HCT116 (cell line): ENCODE results near the gene OR5H14. TPM values are rescaled to one million over a fixed set of nuclear protein-coding genes. Genes with fewer than 3 reads are reported as not detected.
"Not testable (repeated sequence)": the region's sequence is repeated elsewhere in the genome, so short reads cannot be mapped to it uniquely, and the experiment has no call there.

Source experiments
- ATAC-seq: fragments of 200-7000 bp; cut with Tn5 transposase; 2 replicates; pipeline ENCODE4 v1.9.1; 2020; ENCODE audit warnings: mild to moderate bottlenecking, moderate library complexity
- BruUV-seq: library from RNA; stranded (reverse); fragments of 400-500 nt; replicated peaks from 2 replicates; lab custom pipeline; 2021; lab: Mats Ljungman, UMichigan
- CTCF ChIA-PET: fragments of 300-600 bp; sonication (Branson Sonifier 250); formaldehyde crosslinking; loops from one replicate; lab custom pipeline; 2021; ENCODE audit warnings: antibody characterized with exemption; lab: Charles Lee
- POLR2A ChIA-PET: fragments of 300-600, 350-600 bp; sonication (Branson Sonifier 250); formaldehyde crosslinking; loops from one replicate; lab custom pipeline; 2021; ENCODE audit warnings: antibody characterized with exemption; lab: Charles Lee
- RAD21 ChIA-PET, 2 experiments: fragments of 300-600 bp; sonication (Branson Sonifier 250); formaldehyde crosslinking; loops; one replicate each; lab custom pipeline; 2023; ENCODE audit warnings: low total read pairs in 2 of 2; ENCODE audit not compliant: uncharacterized antibody in 2 of 2, unreplicated experiment in 2 of 2, low non-redundant PET in 1 of 2; lab: Charles Lee
- DNase-seq: peaks from one replicate; pipeline ENCODE4 v3.0.0-alpha.2; 2010; ENCODE audit warnings: low read depth, low spot score
- H2AFZ ChIP-seq: fragments of 200-600 bp; shearing (Covaris generic), sonication (generic); 2 replicates; pipeline ENCODE4 v1.6.1; 2017; ENCODE audit warnings: low read depth, mixed run types, mixed read lengths, antibody characterized with exemption, low read length; ENCODE audit not compliant: poor library complexity, severe bottlenecking
- H3K27ac ChIP-seq: 2 replicates; pipeline ENCODE4 v1.5.1; 2012; ENCODE audit warnings: low read depth, low read length
- H3K27me3 ChIP-seq: fragments of 200-600 bp; sonication (generic); 2 replicates; pipeline ENCODE4 v1.6.1; 2016; ENCODE audit warnings: mixed run types, low read length, mixed read lengths; ENCODE audit not compliant: insufficient read depth
- H3K36me3 ChIP-seq, 2 experiments: fragments of 200-500 bp in 1 of 2; fragments of 200-600 bp in 1 of 2; sonication (Bioruptor generic) in 1 of 2; sonication (generic) in 1 of 2; 2 replicates each; pipeline versions ENCODE4 v1.5.1 to v1.6.1; 2014 to 2016; ENCODE audit warnings: low read length in 2 of 2, inconsistent platforms in 1 of 2, mixed read lengths in 1 of 2, mixed run types in 1 of 2; ENCODE audit not compliant: insufficient read depth in 2 of 2, control insufficient read depth in 1 of 2
- H3K4me1 ChIP-seq, 2 experiments: fragments of 200-600 bp in 1 of 2; sonication (generic) in 1 of 2; 2 replicates each; pipeline versions ENCODE4 v1.5.1 to v1.6.1; 2012 to 2017; ENCODE audit warnings: low read length in 2 of 2, inconsistent platforms in 1 of 2, mild to moderate bottlenecking in 1 of 2, mixed read lengths in 1 of 2, mixed run types in 1 of 2, moderate library complexity in 1 of 2; ENCODE audit not compliant: insufficient read depth in 2 of 2, control insufficient read depth in 1 of 2
- H3K4me2 ChIP-seq: fragments of 200-600 bp; sonication (generic); 2 replicates; pipeline ENCODE4 v1.6.1; 2017; ENCODE audit warnings: mixed run types, low read length, mixed read lengths
- H3K4me3 ChIP-seq, 2 experiments: fragments of 200-600 bp in 1 of 2; sonication (generic) in 1 of 2; replicated peaks in 1 of 2; 2 replicates each; pipeline ENCODE4 v1.5.1; 2011 to 2016; ENCODE audit warnings: low read length in 2 of 2, control low read depth in 1 of 2, low read depth in 1 of 2, mild to moderate bottlenecking in 1 of 2, mixed read lengths in 1 of 2, mixed run types in 1 of 2
- H3K79me2 ChIP-seq: fragments of 200-600 bp; sonication (generic); 2 replicates; pipeline ENCODE4 v1.6.1; 2017; ENCODE audit warnings: mild to moderate bottlenecking, mixed run types, low read length, moderate library complexity, mixed read lengths; ENCODE audit not compliant: insufficient read depth
- H3K9ac ChIP-seq: fragments of 200-600 bp; sonication (generic); 2 replicates; pipeline ENCODE4 v1.6.1; 2016; ENCODE audit warnings: low read length, mixed read lengths
- H3K9me2 ChIP-seq: fragments of 200-600 bp; sonication (generic), shearing (Covaris generic); 2 replicates; pipeline ENCODE4 v1.6.1; 2017; ENCODE audit warnings: mixed run types, mild to moderate bottlenecking, moderate library complexity; ENCODE audit not compliant: insufficient read depth
- H3K9me3 ChIP-seq, 2 experiments: fragments of 200-500 bp in 1 of 2; fragments of 200-600 bp in 1 of 2; sonication (Bioruptor generic) in 1 of 2; sonication (generic) in 1 of 2; 2 replicates each; pipeline ENCODE4 v1.6.1; 2014 to 2017; ENCODE audit warnings: low read length in 2 of 2, mixed read lengths in 2 of 2, inconsistent platforms in 1 of 2, low read depth in 1 of 2, mild to moderate bottlenecking in 1 of 2, mixed run types in 1 of 2, moderate library complexity in 1 of 2; ENCODE audit not compliant: control insufficient read depth in 1 of 2, insufficient read depth in 1 of 2
- H4K20me1 ChIP-seq: fragments of 200-600 bp; sonication (generic), shearing (Covaris generic); 2 replicates; pipeline ENCODE4 v1.6.1; 2017; ENCODE audit warnings: mixed run types, mild to moderate bottlenecking, moderate library complexity; ENCODE audit not compliant: insufficient read depth
- ELF1 ChIP-seq: IDR thresholded peaks from 2 replicates; pipeline ENCODE4 v1.6.1; 2012; ENCODE audit warnings: low read depth, borderline replicate concordance
- EZH2 ChIP-seq: fragments of 200-600 bp; sonication (generic); IDR thresholded peaks from 2 replicates; pipeline ENCODE4 v1.6.1; 2017; ENCODE audit warnings: antibody characterized with exemption, mixed run types
- JUND ChIP-seq: IDR thresholded peaks from 2 replicates; pipeline ENCODE4 v1.6.1; 2012
- POLR2A ChIP-seq: IDR thresholded peaks from 2 replicates; pipeline ENCODE4 v1.7.0; 2011; ENCODE audit warnings: borderline replicate concordance; ENCODE audit not compliant: insufficient read depth, insufficient read length; ENCODE audit errors: extremely low read depth
- SRF ChIP-seq: IDR thresholded peaks from 2 replicates; pipeline ENCODE4 v1.6.1; 2012; ENCODE audit warnings: low read depth
- TCF7L2 ChIP-seq: IDR thresholded peaks from 2 replicates; pipeline ENCODE4 v1.7.0; 2011; ENCODE audit warnings: borderline replicate concordance, inconsistent platforms; ENCODE audit not compliant: insufficient read depth, insufficient read length; ENCODE audit errors: extremely low read depth
- intact Hi-C: fragments of 100-400 bp; cut with micrococcal nuclease; formaldehyde crosslinking; loops from 2 replicates; pipeline ENCODE4 v1.10.0; 2022
- total RNA-seq: library from RNA; stranded (reverse); gene quantifications from one replicate; pipeline ENCODE4 v1.2.1, GENCODE V29; 2021; ENCODE audit not compliant: unreplicated experiment
- TF ChIP-seq, protein P1 (sequence below): IDR thresholded peaks from 2 replicates; pipeline ENCODE4 v1.6.1; 2012; ENCODE audit warnings: low read depth
- TF ChIP-seq, protein P2 (sequence below), 3 experiments: fragments of 200-600 bp in 1 of 3; sonication (generic) in 1 of 3; IDR thresholded peaks in 2 of 3; conservative IDR thresholded peaks in 1 of 3; 2 replicates each; pipeline ENCODE4 v1.5.1; 2012 to 2017; ENCODE audit warnings: low read depth in 2 of 3, low read length in 2 of 3, antibody characterized with exemption in 1 of 3, borderline replicate concordance in 1 of 3, control low read depth in 1 of 3, mild to moderate bottlenecking in 1 of 3, mixed read lengths in 1 of 3, mixed run types in 1 of 3, moderate library complexity in 1 of 3; ENCODE audit not compliant: insufficient read depth in 1 of 3

The OR5H14 gene
- total RNA-seq, 1 experiment from 2014 or later, result not detected

DNA sequence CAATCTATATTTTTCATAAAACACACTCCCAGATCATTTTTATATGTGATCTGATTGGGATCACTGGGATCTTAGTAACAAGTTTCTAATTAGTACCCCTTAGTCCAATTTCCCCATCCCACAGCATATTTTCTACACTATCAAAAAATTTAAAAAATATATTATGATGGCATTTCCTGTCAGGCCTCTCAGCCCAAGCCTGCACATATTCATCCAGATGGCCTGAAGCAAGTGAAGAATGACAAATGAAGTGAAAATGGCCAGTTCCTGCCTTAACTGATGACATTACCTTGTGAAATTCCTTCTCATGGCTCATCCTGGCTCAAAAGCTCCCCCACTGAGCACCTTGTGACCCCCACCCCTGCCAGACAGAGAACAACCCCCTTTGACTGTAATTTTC is 43.6 kb downstream of the OR5H14 start:
- H3K9me3 ChIP-seq, CTCF ChIA-PET, H3K27me3 ChIP-seq, H3K79me2 ChIP-seq, intact Hi-C loops, H3K9ac ChIP-seq, H2AFZ ChIP-seq, H3K27ac ChIP-seq, H4K20me1 ChIP-seq, H3K9me2 ChIP-seq, H3K4me3 ChIP-seq, H3K4me2 ChIP-seq, ATAC-seq, RAD21 ChIA-PET, BruUV-seq, H3K4me1 ChIP-seq, H3K36me3 ChIP-seq, DNase-seq, POLR2A ChIA-PET: not testable (repeated sequence)

DNA sequence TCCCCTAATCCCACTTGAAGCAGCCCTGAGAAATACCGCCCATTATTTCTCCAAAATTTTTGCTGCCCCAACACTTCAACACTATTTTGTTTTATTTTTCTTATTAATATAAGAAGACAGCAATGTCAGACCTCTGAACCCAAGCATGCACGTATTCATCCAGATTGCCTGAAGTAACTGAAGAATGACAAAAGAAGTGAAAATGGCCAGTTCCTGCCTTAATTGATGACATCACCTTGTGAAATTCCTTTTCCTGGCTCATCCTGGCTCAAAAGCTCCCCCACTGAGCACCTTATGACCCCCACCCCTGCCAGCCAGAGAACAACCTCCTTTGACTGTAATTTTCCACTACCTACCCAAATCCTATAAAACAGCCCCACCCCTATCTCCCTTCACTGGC is 49.0 kb downstream of the OR5H14 start:
- H3K36me3 ChIP-seq, POLR2A ChIA-PET, RAD21 ChIA-PET, BruUV-seq, H3K27ac ChIP-seq, H3K79me2 ChIP-seq, H3K9me2 ChIP-seq, H2AFZ ChIP-seq, intact Hi-C loops, H3K4me1 ChIP-seq, CTCF ChIA-PET, H4K20me1 ChIP-seq, H3K4me2 ChIP-seq, H3K4me3 ChIP-seq, ATAC-seq, DNase-seq, H3K9ac ChIP-seq, H3K9me3 ChIP-seq, H3K27me3 ChIP-seq: not testable (repeated sequence)

DNA sequence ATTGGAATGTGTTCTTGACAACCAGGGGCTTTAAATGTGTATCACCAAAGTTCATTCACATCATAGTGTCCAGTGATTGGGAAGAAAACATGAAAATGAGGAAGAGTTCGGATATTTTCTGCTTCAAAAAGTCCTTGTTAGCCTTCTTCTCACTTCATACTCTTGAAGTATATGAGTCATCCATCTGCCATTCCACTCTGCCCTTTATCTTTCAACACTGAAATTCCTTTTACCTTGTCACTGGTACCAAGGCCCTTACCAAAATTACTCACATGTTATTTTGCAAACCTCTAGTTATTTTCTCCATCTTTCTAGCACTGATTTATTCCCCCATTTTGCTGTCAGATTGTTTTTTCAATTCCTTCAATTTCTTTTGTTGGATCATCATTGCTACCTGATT is 51.7 kb downstream of the OR5H14 start:
- H3K4me2 ChIP-seq, result peak overlapping the region; percentile 34; the same call in 1 of the 2 replicates
- ChIA-PET POLR2A (no interaction called here), CTCF (no interaction called here), RAD21 (no interaction called here)
- no peaks in the 10 kb centered on the region for H3K79me2 ChIP-seq
- no peak overlapping the region for H3K9ac ChIP-seq
- H4K20me1 ChIP-seq, result no peaks in the 10 kb centered on the region
- no peaks in the 10 kb centered on the region for H3K27me3 ChIP-seq
- peaks cover 0 to 9% of the 10 kb centered on the region in 2 experiments; a peak in 2 of 4 replicates for H3K4me1 ChIP-seq
- intact Hi-C loops, result no loop called here
- no peaks in the 10 kb centered on the region for H3K9me3 ChIP-seq
- no peaks in the 10 kb centered on the region for H3K9me2 ChIP-seq
- DNase-seq (no peak), ATAC-seq (no peak)
- H3K27ac ChIP-seq, result no peak overlapping the region
- no peak overlapping the region for H2AFZ ChIP-seq
- H3K4me3 ChIP-seq, result no peak overlapping the region
- H3K36me3 ChIP-seq, result no peaks in the 10 kb centered on the region
- BruUV-seq, result no TSS peak
- TF ChIP-seq EZH2 (no peak), ELF1 (no peak), SRF (no peak), POLR2A (no peak), JUND (no peak), TCF7L2 (no peak)
- TF ChIP-seq, protein P1, sequence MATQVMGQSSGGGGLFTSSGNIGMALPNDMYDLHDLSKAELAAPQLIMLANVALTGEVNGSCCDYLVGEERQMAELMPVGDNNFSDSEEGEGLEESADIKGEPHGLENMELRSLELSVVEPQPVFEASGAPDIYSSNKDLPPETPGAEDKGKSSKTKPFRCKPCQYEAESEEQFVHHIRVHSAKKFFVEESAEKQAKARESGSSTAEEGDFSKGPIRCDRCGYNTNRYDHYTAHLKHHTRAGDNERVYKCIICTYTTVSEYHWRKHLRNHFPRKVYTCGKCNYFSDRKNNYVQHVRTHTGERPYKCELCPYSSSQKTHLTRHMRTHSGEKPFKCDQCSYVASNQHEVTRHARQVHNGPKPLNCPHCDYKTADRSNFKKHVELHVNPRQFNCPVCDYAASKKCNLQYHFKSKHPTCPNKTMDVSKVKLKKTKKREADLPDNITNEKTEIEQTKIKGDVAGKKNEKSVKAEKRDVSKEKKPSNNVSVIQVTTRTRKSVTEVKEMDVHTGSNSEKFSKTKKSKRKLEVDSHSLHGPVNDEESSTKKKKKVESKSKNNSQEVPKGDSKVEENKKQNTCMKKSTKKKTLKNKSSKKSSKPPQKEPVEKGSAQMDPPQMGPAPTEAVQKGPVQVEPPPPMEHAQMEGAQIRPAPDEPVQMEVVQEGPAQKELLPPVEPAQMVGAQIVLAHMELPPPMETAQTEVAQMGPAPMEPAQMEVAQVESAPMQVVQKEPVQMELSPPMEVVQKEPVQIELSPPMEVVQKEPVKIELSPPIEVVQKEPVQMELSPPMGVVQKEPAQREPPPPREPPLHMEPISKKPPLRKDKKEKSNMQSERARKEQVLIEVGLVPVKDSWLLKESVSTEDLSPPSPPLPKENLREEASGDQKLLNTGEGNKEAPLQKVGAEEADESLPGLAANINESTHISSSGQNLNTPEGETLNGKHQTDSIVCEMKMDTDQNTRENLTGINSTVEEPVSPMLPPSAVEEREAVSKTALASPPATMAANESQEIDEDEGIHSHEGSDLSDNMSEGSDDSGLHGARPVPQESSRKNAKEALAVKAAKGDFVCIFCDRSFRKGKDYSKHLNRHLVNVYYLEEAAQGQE, result no peak
- TF ChIP-seq, protein P2, sequence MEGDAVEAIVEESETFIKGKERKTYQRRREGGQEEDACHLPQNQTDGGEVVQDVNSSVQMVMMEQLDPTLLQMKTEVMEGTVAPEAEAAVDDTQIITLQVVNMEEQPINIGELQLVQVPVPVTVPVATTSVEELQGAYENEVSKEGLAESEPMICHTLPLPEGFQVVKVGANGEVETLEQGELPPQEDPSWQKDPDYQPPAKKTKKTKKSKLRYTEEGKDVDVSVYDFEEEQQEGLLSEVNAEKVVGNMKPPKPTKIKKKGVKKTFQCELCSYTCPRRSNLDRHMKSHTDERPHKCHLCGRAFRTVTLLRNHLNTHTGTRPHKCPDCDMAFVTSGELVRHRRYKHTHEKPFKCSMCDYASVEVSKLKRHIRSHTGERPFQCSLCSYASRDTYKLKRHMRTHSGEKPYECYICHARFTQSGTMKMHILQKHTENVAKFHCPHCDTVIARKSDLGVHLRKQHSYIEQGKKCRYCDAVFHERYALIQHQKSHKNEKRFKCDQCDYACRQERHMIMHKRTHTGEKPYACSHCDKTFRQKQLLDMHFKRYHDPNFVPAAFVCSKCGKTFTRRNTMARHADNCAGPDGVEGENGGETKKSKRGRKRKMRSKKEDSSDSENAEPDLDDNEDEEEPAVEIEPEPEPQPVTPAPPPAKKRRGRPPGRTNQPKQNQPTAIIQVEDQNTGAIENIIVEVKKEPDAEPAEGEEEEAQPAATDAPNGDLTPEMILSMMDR (IDR thresholded peaks at IDR 0.05 in 2 of 3, conservative IDR thresholded peaks at IDR 0.05 in 1 of 3; ENCODE audit: borderline replicate concordance in 1 of 3, insufficient read depth in 1 of 3, low read depth in 2 of 3, low read length in 2 of 3), result no peak
